Activated effector memory CD4-positive, alpha-beta T cell treated with anti-CD3 and anti-CD28 coated beads, Interleukin-2, amount 50 U/mL, for 16 hours (primary cell): ENCODE results near the gene SP7.
"Not testable (repeated sequence)": the region's sequence is repeated elsewhere in the genome, so short reads cannot be mapped to it uniquely, and the experiment has no call there.

ENCODE experiments used
- DNase-seq: peaks from one replicate; pipeline ENCODE4 v3.0.0-alpha.2; 2020

SP7 gene

DNA sequence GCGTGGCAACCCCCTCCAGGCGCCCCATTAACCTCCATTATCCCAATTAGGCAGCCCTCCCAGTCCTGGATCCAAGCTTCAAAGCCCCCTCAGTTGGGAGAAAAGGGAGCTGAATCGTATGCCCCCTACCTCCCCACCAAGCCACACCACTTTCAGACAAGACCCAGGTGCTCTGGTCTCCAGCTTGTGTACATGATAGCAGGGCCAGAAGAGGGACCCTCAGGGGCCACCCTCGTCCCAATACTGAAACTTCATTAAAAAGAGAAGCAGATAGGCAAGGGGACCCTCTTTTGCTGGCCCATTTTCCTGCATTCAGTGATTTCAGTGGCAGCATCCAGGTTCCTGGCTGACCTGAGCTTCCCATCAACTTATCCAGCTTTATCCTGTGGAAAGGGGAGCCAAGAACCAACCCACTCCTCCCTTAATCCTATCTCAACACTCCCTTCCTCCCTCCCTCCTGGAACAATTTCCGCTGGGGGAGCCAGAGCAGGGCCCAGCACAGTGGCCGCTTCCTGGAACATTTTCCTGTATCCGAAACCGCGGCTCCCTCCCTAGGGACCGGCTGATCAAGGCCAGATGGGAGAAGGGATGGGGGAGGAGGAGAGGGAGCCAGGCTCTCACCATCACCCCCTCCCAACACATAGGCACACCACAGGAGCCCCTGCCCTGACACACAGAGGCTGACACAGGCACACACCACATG is 9.5 kb upstream of the SP7 start:
- no peak for DNase-seq

DNA sequence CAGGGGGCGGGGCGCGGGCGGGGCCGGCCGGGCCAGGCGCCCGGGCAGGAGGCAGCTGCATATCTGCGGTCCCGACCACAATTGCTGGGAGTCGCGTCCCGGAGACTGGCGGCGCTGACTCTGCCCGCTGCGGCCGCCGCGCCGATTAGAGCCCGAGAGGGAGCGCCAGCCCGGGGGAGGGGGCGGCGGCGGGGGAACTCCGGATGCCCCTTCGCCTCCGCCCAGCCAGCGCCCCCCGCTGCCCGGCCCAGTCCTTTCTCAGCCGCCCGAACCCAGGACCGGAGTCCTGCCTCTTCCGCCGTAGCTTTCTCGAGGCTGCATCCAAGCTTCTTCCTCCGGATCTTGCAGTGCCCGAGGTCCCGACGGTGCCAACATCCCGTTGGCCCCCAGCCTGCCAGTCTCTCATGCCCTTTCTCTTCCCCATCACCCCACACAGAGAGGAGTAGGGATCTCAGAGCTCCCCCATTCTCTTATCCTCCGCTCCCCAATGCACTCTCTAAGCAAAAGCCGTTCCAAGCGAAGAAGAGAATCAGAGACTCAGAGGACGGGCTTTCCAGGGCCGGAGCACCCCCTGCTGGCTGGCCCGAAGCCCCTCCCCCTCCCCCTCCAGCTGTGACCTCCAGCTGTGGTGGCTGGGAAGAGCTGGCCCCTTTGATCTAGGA is 8.8 kb upstream of the SP7 start:
- DNase-seq: peak; percentile 88

DNA sequence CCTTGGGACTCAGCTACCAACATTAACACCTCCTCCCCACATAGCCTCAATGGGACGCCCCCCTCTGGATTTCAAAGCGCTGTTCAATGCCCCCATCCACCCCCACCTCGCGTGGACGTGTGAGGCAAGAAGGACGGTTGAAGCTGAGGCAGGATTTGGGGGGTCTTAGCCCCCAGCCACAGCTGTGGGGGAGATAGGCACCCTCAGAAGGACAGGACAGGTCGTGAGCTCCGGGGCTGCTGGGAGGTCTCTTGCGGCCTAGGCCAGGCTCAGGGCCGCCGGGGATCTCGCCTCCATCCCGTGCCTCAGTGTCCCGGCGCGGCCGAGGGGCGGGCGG is 8.3 kb upstream of the SP7 start:
- DNase-seq: no peak

DNA sequence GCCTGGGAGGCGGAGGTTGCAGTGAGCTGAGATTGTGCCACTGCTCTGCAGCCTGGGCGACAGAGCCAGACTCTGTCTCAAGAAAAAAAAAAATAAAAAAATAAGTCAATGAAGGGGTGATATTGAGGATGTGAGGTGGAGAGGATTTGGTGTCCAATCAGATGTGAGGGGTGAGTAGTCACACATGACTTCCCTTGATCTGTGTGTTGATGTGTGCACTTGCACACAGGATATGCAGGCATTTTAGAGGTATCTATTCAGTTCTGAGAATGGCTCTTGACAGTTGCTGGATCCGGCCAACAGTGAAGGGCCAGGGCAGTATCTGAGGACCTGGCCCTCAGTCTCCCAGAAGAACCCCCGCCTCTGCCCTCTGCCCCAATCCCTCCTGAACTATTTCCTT is 7.8 kb upstream of the SP7 start:
- DNase-seq: no peak

DNA sequence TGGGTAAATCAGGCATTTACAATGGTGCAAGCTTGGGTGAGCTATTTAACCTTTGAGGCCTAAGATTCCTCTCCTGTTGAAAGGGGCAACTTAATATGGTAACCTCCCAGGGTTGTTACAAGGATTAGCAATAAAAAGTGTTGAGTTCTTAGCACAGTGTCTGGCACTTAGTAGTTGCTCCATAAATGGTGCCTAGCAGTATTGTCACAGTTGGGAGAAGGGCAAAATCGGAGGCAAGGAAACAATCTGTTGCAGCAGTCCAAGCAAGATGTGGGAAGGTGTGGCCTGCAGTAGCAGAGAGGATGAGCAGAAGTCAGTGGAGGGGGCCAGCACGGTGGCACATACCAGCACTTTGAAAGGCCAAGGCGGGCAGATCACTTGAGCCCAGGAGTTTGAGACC is 7.3 kb upstream of the SP7 start:
- no peak for DNase-seq

DNA sequence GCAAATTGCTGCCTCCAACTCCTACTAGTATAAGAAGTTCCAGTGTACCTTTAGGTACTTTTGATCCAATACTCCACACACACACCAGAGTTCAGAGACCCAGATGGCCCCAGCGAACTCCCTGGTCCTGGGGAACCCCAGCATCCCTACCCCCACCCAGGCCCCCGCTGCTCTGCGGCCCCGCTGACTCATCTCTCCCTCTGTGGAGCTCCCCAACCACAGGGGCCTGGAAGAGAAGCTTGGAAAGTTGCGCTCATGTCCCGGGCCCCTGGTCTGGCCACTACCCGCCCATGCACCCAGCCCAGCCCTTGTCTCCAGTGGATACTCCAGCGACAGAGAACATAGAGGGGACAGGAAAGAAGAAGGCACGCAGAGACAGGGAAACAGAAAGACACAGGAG is 4.2 kb upstream of the SP7 start:
- DNase-seq: no peak

DNA sequence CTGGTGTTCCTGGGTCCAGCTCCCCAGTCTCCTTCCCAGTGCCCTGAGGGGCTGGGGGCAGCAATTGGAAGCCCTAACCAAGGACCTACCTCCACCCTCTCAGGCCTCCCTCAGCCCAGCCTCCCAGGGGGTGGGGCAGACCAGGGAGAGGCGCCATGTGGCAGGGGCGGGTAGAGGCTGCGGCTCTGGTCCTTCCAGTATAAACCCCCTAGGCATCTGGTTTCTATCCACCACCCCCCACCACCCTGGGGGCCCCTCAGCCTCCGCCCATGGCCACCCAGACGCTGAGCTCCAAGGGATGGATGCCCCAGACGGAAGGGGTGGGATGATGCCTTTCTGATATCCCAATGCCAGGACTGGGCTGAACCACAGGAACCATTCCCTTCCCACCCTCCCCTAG is 2.8 kb upstream of the SP7 start:
- no peak for DNase-seq

DNA sequence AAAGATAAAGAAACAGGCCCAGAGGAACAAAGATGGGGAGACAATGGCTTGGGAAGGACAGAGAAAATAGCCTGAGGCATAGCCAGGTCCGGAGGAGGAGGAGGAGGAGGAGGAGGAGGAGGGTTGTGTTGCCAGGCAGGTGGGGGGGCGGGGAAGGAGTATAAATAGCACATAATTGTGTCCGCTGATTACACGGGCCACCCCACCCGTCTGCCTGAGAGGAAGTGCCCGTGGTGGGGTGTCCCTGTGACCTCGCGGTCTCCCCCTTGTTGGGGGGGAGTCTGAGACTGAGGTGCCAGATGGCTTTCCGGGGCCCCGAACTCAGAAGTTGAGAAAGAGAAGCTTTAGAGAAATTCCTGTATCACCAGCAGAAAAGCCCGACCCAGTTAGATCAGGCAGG is 1.9 kb upstream of the SP7 start:
- no peak for DNase-seq

DNA sequence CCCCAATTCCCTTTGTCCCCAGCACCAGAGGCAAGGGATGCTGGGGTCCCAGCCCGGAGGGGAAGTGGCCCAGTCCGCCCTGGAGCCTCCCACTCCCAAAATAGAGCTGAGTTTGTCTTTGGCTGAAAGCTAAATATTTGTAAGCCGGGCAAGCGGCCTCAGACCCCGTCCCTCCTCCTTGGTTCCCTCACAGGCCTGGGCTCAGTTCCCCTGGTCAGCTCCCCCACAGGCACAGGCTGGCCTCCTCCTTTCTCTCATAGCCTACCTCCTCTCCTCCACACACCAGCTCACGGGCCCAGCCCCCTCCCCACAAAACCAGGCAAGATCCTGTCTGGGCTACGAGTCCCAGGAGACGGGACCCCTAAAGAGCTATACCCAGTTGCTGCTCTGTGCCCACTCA is 1.3 kb downstream of the SP7 start:
- DNase-seq: no peak

DNA sequence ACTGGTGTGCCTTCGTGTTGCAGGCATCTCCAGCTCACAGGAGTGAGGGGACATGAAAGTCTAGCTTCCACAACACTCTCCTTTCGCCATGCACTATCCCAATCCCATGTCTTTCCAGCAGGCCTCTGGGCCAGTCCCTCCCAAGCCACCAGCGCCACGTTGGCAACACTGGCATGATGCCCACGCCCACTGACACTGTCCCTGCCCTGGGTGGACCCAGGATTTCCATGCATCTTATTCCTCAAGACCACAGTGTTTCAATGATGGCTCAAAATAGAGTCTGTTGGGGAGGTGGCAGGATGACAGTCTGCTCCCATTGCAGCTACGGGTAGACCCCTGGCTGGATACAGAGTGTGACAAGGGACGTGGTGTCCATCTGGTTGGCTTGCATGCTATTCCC is 2.3 kb downstream of the SP7 start:
- no peak for DNase-seq

DNA sequence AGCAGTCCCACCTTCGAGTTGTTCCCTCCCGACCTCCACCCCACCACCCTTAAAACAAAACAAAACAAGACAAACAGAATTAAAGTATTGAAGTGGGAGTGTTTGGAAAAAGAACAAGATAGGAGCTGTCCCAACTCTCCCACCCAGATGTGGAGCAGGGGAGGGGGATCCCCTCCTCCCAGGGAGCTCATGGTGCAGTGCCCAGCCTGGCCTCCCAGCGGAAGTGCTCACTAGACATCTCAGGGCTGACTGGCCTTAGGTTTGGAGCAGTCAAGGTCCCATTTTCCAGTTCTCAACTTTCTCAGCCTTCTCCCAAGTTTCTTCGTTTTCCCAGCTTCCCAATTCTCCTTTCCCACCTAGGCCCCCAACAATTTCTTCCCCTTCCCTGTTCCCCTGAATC is 2.9 kb downstream of the SP7 start:
- no peak for DNase-seq

DNA sequence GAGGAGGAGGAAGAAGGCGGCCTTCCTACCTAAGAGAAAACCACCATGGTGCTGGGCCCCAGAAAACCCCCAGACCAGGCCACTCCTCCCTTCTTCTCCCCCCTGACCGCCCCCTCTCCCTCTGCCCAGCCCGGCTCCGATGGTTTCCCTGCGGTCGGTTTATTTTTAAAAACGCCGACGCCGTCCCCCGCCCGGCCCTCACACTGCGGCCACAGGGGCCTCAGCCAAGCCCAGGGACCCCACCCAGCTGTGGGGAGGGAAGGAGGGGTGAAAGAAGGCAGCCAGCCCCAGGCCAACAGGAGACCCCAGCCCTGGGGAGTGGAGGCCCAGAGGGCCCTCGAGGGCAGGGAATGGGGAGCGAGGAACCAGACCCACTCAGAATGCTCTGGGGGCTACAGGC is 3.4 kb downstream of the SP7 start:
- DNase-seq: no peak

DNA sequence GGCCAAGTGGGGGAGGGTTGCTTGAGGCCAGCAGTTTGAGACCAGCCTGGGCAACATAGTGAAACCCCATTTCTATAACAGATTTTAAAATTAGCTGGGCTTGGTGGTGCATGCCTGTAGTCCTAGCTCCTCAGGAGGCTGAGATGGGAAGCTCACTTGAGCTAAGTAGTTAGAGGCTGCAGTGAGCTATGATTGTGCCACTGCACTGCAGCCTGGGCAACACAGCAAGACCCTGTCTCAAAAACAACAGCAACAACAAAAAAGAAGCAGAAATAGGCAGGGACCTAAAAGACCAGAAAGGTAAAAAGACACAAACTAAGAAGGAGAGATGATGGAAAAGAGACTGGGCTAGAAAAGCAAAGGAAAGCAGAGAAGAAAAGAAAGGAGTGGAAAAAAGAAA is 3.8 kb downstream of the SP7 start:
- not testable (repeated sequence) for DNase-seq

DNA sequence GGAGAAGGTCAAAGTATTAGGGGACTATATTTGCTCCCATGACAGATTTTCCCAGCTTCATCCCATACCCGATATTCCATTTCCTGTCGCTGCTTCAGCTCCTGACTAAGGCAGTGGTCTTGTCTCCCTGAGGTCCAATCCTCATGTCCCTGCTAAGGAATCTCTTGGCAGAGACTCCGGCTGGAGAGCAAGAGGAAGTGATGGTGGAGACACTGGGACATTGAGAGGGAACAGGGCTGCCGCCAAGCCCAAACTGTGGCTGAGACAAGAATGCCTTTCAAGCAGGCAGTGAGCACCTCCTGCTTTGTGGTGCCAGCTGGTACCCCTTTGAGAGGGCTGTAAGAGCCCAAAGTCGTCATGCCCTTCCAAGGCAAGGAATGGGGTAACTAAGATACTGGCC is 5.5 kb downstream of the SP7 start:
- no peak for DNase-seq

DNA sequence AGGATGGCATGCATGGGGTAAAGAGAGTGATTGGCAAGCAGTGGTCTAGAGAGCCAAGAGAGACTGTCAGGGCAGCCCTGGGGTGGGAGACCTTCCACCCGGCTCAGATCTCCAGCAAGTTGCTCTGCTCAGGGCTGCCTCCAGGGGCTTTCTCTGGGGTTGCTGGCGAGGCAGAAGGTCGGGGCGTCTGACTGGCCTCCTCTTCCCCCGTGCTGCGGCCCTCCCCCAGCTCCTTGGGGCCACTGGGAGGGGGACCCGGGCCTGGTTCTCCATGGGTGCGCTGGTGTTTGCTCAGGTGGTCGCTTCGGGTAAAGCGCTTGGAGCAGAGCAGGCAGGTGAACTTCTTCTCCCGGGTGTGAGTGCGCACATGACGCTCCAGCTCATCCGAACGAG is 8.1 kb downstream of the SP7 start:
- DNase-seq: no peak

DNA sequence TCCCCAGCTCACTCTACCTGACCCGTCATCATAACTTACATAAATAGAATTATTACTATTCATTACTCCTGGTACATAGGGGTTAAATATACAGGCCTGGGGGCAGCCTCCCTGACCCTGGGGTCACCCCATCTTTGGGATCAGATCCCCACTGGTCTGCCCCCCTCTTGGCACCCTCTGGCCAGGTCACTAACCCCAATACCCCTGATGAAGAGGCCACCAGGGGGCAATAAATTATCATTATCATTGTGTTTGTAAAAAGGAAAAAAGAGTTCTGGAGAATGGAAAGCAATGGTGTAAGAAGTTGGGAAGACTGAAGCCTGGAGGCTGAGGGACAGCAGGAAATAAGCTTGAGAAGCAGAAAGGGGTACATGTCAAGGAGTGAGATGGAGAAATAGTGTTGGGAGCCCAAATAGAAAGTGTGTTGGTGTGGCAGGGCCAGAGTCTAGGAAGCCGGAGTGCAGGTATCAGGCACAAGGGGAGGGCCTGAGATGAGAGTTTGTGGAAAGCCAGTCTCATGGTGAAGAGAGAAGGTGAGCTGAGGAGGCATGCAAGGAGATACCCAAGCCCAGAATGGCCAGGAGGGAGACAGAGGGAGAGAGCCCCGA is 8.6 kb downstream of the SP7 start:
- DNase-seq: no peak

DNA sequence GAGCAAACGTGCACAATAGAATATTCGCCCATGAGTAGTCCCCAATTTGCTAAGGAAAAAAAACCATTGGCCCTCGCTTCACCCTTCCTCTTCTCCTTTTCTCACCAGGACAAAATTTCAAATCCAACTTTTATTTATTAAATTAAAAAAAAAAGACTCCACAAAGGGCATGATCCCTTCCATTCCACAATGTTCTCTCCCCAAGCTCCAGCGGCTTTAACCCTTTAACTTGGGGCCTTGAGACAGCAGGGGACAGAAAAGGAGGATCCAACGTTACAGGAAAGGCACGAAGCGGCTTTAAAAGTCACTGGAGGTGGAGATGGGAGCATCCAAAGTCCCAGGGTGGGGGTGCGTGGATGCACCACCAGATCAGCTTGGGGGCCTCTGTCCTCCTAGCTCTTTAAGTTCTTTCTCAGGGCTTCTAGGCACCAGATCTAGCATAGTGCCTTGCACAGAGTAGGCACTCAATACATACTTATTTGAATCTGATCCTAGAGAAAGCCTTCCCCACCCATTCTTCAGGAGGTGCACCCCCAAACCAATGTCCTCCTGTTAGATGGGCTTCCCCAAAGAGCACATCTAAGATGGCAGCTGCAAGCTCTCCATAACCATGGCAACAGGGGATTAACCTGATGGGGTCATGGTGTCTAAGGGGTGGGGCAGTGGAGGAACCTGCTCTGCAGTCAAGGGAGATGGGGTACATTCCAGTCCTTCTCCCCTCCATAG is 9.5 kb downstream of the SP7 start:
- DNase-seq: no peak

DNA sequence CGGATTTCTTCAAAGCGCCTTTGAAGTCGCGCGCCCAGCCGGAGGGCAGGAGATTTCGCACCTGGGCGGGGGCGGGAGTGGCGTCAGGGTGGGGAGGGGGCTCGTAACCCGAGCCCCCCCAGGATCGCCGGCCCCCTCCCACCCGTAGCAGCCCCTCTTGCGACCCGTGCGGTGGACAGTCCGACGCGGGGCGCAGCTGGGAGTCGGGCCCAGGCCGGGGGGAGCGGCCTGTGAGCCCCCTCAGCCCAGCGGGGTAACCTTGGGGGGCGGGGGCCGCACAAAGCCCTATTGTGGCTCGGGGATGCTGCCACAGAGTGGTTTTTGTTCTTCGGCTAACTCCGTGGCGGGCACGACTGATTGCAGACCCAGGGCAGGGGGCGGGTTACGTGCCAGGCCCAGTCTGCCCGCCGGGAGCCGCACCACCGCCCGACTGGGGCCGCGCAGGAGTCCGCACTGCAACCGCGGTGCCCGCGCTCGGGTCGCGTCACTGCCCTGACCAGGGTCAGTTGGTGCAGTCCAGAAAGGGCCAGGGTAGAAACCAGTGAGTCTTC is 10.6 kb downstream of the SP7 start:
- peak; percentile 68 for DNase-seq

DNA sequence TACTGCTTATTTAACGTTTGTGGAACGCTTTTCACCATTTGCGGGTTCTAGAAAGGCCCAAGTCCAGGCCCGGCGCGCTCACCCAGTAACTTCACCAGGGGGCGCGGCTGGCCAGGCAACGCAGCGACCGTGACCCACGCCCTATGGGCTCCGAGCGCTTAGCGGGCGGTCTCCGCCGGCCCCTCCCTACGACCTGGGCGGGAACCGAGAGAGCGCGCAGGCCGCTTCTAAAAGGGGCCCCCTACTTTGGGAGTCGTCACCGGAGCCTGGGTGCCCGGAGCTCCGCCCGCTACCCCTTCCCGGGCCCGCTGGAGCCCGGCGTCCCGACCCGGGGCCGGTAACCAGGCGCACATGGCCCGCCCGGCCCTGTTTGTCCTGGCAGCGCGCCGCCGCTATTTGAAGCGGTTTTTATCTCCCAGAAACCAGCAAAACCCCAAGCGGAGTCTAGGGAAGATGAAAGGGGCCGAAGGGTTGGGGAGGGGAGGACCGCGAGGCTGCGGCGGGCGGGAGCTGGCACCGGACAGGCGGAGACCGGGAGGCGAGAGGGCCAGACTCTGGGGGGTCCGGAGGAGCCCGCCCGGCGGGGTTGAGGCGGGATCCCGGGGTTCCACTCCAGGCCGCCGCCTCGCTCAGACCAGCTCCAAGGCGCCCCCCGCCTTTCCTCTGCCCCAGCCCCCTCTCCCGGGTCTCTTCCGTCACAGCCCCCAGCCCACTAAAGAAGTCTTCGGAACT is 11.2 kb downstream of the SP7 start:
- peak; percentile 95 for DNase-seq

DNA sequence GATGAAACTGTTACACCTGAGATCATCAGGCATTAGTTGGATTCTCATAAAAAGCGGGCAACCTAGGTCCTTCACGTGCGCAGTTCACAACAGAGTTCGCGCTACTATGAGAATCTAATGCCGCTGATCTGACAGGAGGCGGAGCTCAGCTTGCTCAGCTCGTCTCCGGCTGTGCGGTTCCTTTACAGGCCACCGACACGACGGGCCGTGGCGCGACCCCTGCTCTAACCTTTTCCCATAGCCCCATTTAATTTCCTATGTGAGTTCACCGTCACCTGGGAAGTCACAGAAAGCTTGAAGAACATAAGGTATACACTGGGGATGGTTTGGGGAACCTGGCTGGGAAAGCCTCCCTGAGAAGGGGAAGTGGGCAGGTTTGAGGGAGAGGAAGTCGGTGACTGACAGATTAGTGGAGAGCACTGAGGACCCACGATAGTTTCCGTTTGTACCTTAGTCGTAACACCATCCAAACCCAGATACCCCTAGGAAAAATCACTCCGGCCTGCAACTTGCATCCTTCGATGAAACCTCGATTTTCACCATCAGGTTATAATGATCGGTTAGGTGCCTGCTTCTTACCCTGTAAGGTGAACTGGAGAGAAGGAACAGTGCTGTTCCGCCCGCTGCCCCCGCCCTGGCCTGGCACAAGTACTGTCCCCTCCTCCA is 11.9 kb downstream of the SP7 start:
- DNase-seq: peak; percentile 85

DNA sequence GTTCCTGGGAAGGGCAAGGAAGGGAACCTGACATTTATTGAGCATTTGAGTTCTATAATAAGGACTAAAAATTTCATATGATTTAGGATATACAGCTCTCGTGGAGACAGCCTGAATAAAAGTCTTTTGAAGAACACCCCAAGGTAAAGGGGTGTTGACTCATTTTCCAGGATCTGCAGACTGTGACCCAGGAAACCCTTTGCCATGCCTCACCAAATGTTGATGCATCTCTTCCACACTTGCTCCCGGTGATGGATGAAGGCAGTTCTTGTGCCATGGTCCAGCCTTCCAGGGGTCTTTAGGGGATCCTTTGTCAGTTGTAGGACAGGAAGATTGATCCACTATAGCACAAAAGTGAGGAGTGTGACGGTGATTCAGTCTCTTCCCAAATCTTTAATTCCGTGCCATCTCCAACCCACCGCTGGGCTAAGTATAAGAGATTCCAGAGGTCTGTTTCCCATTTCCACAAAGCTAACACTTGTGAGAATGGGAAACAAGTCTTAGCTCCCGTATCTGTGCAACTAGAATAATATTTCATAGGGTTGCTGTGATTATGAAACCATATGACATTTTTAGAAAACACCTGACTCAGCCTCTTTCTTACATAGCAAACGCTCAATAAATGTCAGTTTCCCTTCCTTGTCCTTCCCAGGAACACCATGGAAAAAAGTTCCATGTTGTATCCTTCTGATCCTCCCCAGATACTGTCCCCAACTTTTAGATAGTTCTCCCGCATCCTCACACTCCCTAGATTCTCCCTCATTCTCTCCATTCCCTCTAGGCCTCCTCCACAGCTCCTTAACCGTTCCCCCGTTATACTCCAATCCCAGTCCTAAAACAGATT is 15.6 kb downstream of the SP7 start:
- no peak for DNase-seq

DNA sequence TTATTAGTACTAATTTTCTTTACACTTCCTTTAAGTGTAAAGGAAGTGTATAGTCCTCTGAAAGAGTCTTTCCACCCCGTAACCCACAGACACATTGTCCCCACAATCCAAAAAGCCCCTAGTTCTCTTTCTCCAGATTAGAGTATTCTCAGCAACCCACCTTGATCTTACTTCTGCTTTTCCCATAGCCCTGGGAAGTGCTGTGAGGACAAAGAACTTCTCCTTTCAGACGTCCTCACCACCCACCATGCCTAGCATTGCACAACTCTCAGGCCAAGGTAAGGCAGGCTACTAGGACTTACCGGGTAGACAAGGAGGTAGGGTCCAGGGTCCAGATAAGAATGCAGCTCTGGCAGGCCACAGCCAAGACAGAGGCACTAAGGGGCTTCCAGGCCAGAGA is 22.2 kb downstream of the SP7 start:
- DNase-seq: no peak
